GM12892 (cell line): ENCODE results near the gene BPIFB4.

Experiments
- POLR2A ChIP-seq: IDR thresholded peaks from 2 replicates; pipeline ENCODE4 v1.6.1; 2011; ENCODE audit warnings: low read depth, low read length, control low read depth
- POLR2AphosphoS5 ChIP-seq: IDR thresholded peaks from 2 replicates; pipeline ENCODE4 v1.6.1; 2011; ENCODE audit warnings: low read depth, low read length, control low read depth
- TAF1 ChIP-seq: IDR thresholded peaks from 2 replicates; pipeline ENCODE4 v1.6.1; 2011; ENCODE audit warnings: low read depth, mild to moderate bottlenecking, control low read depth, low read length, borderline replicate concordance

GRCh38 chr20:33158637-33159385, 79.4 kb downstream of the BPIFB4 start:
- no peak for TF ChIP-seq POLR2A
- TF ChIP-seq POLR2AphosphoS5, result no peak
- no peak for TF ChIP-seq TAF1
